Measurements from ENCODE around the gene PKNOX2.
A peak's percentile ranks its signal among the peaks of the same experiment; 100 is the strongest.

Gene PKNOX2

GRCh38 chr11:125261588-125261987, 97.0 kb downstream of the PKNOX2 start:
- no peak for DNase-seq (ENCODE audit: extremely low read depth, low read depth)

DNA sequence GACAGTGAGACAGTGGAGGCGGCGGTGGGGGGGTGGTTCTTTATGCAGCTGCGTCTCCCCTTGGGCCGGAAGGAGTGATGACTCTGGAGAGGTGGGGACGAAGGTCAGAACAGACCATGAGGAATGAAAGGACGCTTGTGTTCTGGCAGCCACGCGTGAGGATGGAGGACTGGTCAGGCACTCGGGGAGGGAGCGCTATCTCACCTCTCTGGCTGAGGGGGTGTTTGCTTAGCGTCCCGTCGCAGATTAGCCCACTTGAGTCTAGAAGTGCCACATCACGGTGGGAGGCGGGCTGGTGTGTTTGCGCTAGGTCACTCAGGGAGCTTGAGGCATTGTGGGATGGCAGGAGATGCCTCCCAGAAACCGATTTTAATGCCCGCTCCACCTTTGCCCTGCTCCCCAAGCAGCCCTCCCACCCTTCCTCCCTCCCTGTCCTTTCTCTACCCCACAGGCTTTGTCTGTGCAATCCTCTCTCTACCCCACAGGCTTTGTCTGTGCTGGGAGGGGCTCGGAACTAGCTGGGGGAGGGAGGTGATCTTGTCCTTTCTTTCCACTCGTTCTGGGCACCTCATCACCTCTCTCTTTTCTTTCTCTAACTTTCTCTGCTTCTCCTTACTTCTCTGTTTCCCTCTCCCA, 97.8 kb downstream of the PKNOX2 start:
- no peak for DNase-seq (ENCODE audit: extremely low read depth, low read depth)

More at GRCh38 chr11:125261588-125261987, 97.0 kb downstream of the PKNOX2 start:
- TF ChIP-seq, protein P1, sequence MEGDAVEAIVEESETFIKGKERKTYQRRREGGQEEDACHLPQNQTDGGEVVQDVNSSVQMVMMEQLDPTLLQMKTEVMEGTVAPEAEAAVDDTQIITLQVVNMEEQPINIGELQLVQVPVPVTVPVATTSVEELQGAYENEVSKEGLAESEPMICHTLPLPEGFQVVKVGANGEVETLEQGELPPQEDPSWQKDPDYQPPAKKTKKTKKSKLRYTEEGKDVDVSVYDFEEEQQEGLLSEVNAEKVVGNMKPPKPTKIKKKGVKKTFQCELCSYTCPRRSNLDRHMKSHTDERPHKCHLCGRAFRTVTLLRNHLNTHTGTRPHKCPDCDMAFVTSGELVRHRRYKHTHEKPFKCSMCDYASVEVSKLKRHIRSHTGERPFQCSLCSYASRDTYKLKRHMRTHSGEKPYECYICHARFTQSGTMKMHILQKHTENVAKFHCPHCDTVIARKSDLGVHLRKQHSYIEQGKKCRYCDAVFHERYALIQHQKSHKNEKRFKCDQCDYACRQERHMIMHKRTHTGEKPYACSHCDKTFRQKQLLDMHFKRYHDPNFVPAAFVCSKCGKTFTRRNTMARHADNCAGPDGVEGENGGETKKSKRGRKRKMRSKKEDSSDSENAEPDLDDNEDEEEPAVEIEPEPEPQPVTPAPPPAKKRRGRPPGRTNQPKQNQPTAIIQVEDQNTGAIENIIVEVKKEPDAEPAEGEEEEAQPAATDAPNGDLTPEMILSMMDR (IDR thresholded peaks at IDR 0.05; ENCODE audit: low read depth, low read length), result no peak

GRCh38 chr11:125262830-125263218, 98.3 kb downstream of the PKNOX2 start:
- TF ChIP-seq, protein P1 (IDR thresholded peaks at IDR 0.05; ENCODE audit: low read depth, low read length), result no peak
- no peak for DNase-seq (ENCODE audit: extremely low read depth, low read depth)

More for the DNA sequence above, 97.8 kb downstream of the PKNOX2 start:
- TF ChIP-seq, protein P1 (IDR thresholded peaks at IDR 0.05; ENCODE audit: low read depth, low read length), result no peak

DNA sequence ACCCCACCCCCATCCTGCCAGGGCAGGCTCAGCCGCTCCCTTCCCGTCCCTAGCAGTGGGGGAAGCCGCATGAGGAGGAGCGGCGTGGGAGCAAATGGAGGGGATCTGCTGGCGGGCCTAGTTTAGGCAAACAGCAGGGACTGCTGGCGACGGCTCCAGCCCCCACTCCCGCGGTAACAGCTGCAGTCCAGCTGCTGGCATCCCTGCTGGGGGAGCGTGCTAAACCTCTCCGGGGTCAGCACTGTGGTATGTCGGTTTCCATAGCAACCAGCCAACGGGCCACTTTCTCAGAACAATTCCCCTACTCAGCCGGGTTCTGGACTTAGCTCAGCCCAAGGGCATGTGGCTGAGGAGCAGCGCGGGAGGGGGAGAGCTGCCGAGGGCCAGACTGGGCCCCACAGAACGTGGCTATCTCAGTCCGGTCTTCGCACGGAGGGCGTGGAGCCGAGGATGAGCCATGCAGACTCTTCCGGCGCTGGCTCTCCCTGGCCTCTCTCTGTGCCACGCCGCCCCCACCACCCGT, 98.8 kb downstream of the PKNOX2 start:
- DNase-seq (ENCODE audit: extremely low read depth, low read depth), result peak; percentile 95
- TF ChIP-seq, protein P1 (IDR thresholded peaks at IDR 0.05; ENCODE audit: low read depth, low read length), result no peak

DNA sequence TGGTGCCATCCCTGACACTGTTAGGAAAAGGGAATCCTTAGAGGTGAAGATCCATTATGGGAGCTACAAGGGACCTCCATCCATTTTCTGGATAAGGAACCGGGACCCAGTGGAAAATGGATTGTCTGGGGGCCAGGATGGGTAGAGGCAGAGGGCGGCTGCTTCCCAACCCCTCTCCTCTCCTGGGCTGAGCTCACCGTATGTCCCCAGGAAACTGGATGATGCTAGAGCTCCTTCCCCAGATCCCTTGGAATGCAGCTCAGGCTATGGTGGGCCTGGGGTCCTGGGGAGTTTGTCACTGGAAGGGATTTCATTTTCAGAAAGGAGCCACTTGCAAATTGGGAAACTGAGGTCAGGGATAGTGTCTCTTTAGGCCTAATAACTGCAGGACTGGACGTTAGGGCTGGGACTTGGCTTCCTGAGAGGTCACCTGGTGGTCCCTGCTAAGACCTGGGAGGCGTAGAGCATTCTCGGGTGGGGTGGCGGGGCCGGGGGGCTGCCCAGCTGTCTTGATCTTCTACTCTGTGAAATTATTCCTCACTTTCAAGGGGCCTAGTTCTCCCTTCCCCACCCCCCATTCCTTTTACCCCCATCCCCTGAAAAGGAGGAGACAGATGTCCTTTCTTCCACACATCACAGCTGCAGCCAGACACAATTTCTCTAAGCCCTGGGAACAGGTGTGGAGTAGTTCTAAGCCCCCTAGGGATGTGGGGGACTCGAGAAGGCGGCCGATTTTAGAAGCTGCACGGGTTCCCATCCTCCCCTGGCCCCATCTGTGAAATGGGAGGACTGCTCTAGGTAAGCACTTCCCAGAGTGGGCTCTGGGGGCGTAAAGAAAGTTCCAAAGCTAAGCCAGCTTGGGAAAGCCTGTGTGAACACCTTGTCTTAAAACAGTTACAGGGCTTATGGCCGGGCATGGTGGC, 99.8 kb downstream of the PKNOX2 start:
- TF ChIP-seq, protein P1 (IDR thresholded peaks at IDR 0.05; ENCODE audit: low read depth, low read length), result no peak
- DNase-seq (ENCODE audit: extremely low read depth, low read depth), result no peak

DNA sequence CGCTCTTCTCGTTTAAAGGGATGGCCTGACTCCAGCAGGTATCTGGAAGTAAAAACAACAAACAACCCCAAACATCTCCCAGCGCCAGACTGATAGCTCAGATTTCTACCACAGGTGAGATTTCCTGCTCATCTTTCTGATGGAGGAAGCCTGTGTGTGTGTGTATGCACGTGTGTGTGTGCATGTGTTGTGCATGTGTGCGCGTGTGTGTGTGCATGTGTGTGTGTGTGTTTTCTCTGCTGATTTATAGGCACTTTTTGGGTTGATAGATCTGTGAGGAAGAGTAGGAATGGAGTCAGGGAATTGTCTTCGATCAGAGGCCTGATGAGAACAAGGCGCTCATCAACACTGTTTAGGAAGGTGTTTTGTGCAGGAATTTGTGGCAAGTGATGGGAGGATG, 103.0 kb downstream of the PKNOX2 start:
- DNase-seq (ENCODE audit: extremely low read depth, low read depth), result no peak
- TF ChIP-seq, protein P1 (IDR thresholded peaks at IDR 0.05; ENCODE audit: low read depth, low read length), result no peak

DNA sequence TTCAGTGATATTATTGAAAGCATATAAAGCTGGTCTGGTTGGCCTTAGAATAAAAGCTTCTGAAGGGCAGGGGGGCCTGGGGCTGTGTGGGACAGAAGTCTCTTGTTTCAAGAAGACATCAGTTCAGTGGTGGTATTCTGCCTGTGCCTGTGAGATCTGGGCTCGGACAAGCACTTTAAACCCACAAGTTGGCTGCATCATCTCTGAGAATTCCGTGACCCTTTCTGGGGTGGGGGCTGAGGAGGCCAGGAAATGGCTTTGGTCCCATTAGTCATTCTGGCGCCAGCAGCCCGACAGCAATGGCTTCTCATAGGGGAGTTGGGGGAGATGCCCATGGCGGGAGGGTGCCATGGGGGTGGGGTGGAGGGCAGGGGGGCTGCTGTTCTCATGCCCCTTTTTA, 104.1 kb downstream of the PKNOX2 start:
- TF ChIP-seq, protein P1 (IDR thresholded peaks at IDR 0.05; ENCODE audit: low read depth, low read length), result no peak
- DNase-seq (ENCODE audit: extremely low read depth, low read depth), result no peak
